Measurements from ENCODE around the gene NAA15.
"Not testable (repeated sequence)": the region's sequence is repeated elsewhere in the genome, so short reads cannot be mapped to it uniquely, and the experiment has no call there.

The NAA15 gene

DNA sequence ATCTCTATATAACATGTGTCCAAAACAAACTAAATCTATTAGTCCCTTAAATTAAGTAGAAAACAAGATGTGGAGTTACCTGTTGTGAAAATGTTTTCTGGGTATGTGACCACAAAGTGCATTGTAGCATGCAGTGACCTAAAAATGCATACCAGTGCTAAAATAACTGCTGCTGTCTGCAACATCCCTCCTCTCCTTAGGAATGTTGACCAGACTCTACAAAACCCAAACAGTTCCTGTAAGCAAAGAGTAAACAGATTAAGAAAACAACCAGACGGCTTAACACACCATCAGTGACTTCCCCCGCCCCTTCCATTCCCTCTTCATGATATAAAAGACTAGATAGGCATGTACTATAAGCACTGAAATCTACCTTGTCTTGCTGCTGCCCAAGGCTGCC lies 136.8 kb downstream of the NAA15 start:
- H4K20me1 ChIP-seq (ENCODE audit: insufficient read depth, low read length) = no peaks in the 10 kb centered on the region
- H3K27ac ChIP-seq (ENCODE audit: low read depth, low read length, poor library complexity, severe bottlenecking) = no peak overlapping the region
- no peak overlapping the region for H3K4me2 ChIP-seq (ENCODE audit: low read length)
- H2AFZ ChIP-seq (ENCODE audit: low read length) = no peak overlapping the region
- H3K79me2 ChIP-seq (ENCODE audit: insufficient read depth, low read length) = no peaks in the 10 kb centered on the region
- no peaks in the 10 kb centered on the region for H3F3A ChIP-seq (ENCODE audit: insufficient read depth, low read length)
- peaks cover 20% of the 10 kb centered on the region; the same call in 1 of the 2 replicates for H3K9me3 ChIP-seq (ENCODE audit: low read length)
- H3K4me3 ChIP-seq (ENCODE audit: low read depth, low read length, poor library complexity, severe bottlenecking) = no peak overlapping the region
- no peak overlapping the region for H3K9ac ChIP-seq (ENCODE audit: low read length)
- no peaks in the 10 kb centered on the region for H3K4me1 ChIP-seq (ENCODE audit: insufficient read depth, low read length, severe bottlenecking)
- H3K36me3 ChIP-seq (ENCODE audit: insufficient read depth, low read length) = peaks cover 19% of the 10 kb centered on the region
- H3K27me3 ChIP-seq (ENCODE audit: insufficient read depth, low read length) = no peaks in the 10 kb centered on the region
- TF ChIP-seq EZH2 (IDR thresholded peaks at IDR 0.05; ENCODE audit: borderline replicate concordance, low read length) = no peak
- TF ChIP-seq, protein P1, sequence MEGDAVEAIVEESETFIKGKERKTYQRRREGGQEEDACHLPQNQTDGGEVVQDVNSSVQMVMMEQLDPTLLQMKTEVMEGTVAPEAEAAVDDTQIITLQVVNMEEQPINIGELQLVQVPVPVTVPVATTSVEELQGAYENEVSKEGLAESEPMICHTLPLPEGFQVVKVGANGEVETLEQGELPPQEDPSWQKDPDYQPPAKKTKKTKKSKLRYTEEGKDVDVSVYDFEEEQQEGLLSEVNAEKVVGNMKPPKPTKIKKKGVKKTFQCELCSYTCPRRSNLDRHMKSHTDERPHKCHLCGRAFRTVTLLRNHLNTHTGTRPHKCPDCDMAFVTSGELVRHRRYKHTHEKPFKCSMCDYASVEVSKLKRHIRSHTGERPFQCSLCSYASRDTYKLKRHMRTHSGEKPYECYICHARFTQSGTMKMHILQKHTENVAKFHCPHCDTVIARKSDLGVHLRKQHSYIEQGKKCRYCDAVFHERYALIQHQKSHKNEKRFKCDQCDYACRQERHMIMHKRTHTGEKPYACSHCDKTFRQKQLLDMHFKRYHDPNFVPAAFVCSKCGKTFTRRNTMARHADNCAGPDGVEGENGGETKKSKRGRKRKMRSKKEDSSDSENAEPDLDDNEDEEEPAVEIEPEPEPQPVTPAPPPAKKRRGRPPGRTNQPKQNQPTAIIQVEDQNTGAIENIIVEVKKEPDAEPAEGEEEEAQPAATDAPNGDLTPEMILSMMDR (IDR thresholded peaks at IDR 0.05; ENCODE audit: low read length) = no peak
- H3K9me2 ChIP-seq (ENCODE audit: low read depth, low read length) = no peaks in the 10 kb centered on the region

DNA sequence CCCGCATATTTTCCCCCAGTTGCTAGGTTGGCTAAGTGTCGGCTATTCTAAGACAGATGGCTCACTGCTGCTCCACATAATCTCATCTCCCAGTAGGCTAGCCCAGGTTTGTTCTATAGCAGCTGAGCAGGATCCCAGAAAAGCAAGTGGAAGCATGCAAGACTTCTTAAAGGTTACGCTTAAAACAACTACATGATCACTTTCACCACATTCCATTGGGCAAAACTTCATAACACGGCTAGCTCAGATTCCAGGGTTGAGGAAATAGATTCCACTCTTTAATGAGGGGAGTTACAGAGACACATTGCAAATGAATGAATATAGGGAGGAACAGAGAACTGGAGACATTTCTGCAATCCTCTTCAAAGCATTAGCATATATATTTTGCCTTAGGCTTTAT lies 139.7 kb downstream of the NAA15 start:
- Histone ChIP-seq H3K4me1 (ENCODE audit: insufficient read depth, low read length, severe bottlenecking) (no peaks in the 10 kb centered on the region), H3K27me3 (ENCODE audit: insufficient read depth, low read length) (no peaks in the 10 kb centered on the region), H3K9me3 (ENCODE audit: low read length) (peaks cover 20% of the 10 kb centered on the region; the same call in 1 of the 2 replicates), H3K9ac (ENCODE audit: low read length) (no peak overlapping the region), H3K9me2 (ENCODE audit: low read depth, low read length) (no peaks in the 10 kb centered on the region), H3K4me2 (ENCODE audit: low read length) (no peak overlapping the region), H4K20me1 (ENCODE audit: insufficient read depth, low read length) (no peaks in the 10 kb centered on the region), H2AFZ (ENCODE audit: low read length) (no peak overlapping the region), H3K36me3 (ENCODE audit: insufficient read depth, low read length) (peaks cover 19% of the 10 kb centered on the region), H3K27ac (ENCODE audit: low read depth, low read length, poor library complexity, severe bottlenecking) (no peak overlapping the region), H3K79me2 (ENCODE audit: insufficient read depth, low read length) (no peaks in the 10 kb centered on the region), H3F3A (ENCODE audit: insufficient read depth, low read length) (no peaks in the 10 kb centered on the region), H3K4me3 (ENCODE audit: low read depth, low read length, poor library complexity, severe bottlenecking) (no peak overlapping the region)
- TF ChIP-seq, protein P1 (IDR thresholded peaks at IDR 0.05; ENCODE audit: low read length) = no peak
- no peak for TF ChIP-seq EZH2 (IDR thresholded peaks at IDR 0.05; ENCODE audit: borderline replicate concordance, low read length)

DNA sequence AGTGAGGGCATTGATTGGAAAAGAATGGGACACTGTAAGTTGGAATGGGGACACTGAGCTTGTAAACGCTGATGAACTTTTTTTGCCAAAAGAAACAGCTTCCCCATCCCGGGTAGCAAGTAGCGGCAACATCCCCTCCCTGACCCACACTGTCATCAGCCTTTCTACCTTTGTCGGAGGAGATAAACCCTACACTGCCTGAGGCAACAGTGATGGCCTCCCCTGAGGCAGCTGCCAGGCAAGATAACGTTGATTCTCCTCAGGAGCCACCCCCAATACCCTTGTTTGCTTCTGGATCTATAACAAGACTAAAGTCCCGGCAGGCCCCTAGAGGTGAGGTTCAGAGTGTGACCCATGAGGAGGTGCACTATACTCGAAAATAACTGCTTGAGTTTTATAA lies 142.4 kb downstream of the NAA15 start:
- H3F3A ChIP-seq (ENCODE audit: insufficient read depth, low read length) = no peaks in the 10 kb centered on the region
- no peaks in the 10 kb centered on the region for H4K20me1 ChIP-seq (ENCODE audit: insufficient read depth, low read length)
- H3K4me1 ChIP-seq (ENCODE audit: insufficient read depth, low read length, severe bottlenecking) = no peaks in the 10 kb centered on the region
- no peak for TF ChIP-seq EZH2 (IDR thresholded peaks at IDR 0.05; ENCODE audit: borderline replicate concordance, low read length)
- TF ChIP-seq, protein P1 (IDR thresholded peaks at IDR 0.05; ENCODE audit: low read length) = no peak
- H3K79me2 ChIP-seq (ENCODE audit: insufficient read depth, low read length) = no peaks in the 10 kb centered on the region
- no peak overlapping the region for H3K27ac ChIP-seq (ENCODE audit: low read depth, low read length, poor library complexity, severe bottlenecking)
- no peak overlapping the region for H3K4me2 ChIP-seq (ENCODE audit: low read length)
- H3K27me3 ChIP-seq (ENCODE audit: insufficient read depth, low read length) = no peaks in the 10 kb centered on the region
- peaks cover 9% of the 10 kb centered on the region; the same call in 1 of the 2 replicates for H3K9me3 ChIP-seq (ENCODE audit: low read length)
- no peak overlapping the region for H2AFZ ChIP-seq (ENCODE audit: low read length)
- no peak overlapping the region for H3K9ac ChIP-seq (ENCODE audit: low read length)
- peaks cover 6% of the 10 kb centered on the region; the same call in 1 of the 2 replicates for H3K36me3 ChIP-seq (ENCODE audit: insufficient read depth, low read length)
- H3K4me3 ChIP-seq (ENCODE audit: low read depth, low read length, poor library complexity, severe bottlenecking) = no peak overlapping the region
- H3K9me2 ChIP-seq (ENCODE audit: low read depth, low read length) = no peaks in the 10 kb centered on the region

DNA sequence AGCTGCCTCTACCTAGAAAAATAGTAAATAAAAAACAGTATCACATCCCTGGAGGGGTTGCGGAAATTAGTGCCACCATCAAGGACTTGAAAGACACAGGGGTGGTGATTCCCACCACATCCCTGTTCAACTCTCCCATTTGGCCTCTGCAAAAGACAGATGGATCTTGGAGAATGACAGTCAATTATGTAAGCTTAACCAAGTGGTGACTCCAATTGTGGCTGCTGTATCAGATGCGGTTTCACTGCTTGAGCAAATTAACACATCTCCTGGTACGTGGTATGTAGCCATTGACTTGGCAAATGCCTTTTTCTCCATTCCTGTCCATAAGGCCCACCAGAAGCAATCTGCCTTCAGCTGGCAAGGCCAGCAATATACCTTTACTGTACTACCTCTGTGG lies 143.6 kb downstream of the NAA15 start:
- H3K79me2 ChIP-seq (ENCODE audit: insufficient read depth, low read length); H3K9me2 ChIP-seq (ENCODE audit: low read depth, low read length); H2AFZ ChIP-seq (ENCODE audit: low read length); H3F3A ChIP-seq (ENCODE audit: insufficient read depth, low read length); H3K9ac ChIP-seq (ENCODE audit: low read length); H3K36me3 ChIP-seq (ENCODE audit: insufficient read depth, low read length); H3K27ac ChIP-seq (ENCODE audit: low read depth, low read length, poor library complexity, severe bottlenecking); H3K4me2 ChIP-seq (ENCODE audit: low read length); H3K27me3 ChIP-seq (ENCODE audit: insufficient read depth, low read length); H3K4me1 ChIP-seq (ENCODE audit: insufficient read depth, low read length, severe bottlenecking); H4K20me1 ChIP-seq (ENCODE audit: insufficient read depth, low read length); H3K9me3 ChIP-seq (ENCODE audit: low read length); H3K4me3 ChIP-seq (ENCODE audit: low read depth, low read length, poor library complexity, severe bottlenecking): not testable (repeated sequence)

DNA sequence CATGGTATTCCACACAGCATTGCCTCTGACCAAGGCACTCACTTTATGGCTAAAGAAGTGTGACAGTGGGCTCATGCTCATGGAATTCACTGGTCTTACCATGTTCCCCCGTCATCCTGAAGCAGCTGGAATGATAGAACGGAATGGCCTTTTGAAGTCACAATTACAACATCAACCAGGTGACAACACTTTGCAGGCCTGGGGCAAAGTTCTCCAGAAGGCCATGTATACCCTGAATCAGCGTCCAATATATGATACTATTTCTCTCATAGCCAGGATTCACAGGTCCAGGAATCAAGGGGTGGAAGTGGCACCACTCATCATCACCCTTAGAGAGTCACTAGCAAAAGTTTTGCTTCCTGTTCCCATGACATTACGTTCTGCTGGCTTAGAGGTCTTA lies 145.8 kb downstream of the NAA15 start:
- not testable (repeated sequence) for H4K20me1 ChIP-seq (ENCODE audit: insufficient read depth, low read length)

More for the DNA sequence above, 145.8 kb downstream of the NAA15 start:
- H3K79me2 ChIP-seq (ENCODE audit: insufficient read depth, low read length); H3K4me1 ChIP-seq (ENCODE audit: insufficient read depth, low read length, severe bottlenecking); H3K4me2 ChIP-seq (ENCODE audit: low read length); H3K4me3 ChIP-seq (ENCODE audit: low read depth, low read length, poor library complexity, severe bottlenecking); H3K9me2 ChIP-seq (ENCODE audit: low read depth, low read length); H2AFZ ChIP-seq (ENCODE audit: low read length); H3K36me3 ChIP-seq (ENCODE audit: insufficient read depth, low read length); H3F3A ChIP-seq (ENCODE audit: insufficient read depth, low read length); H3K9me3 ChIP-seq (ENCODE audit: low read length); H3K27me3 ChIP-seq (ENCODE audit: insufficient read depth, low read length); H3K27ac ChIP-seq (ENCODE audit: low read depth, low read length, poor library complexity, severe bottlenecking); H3K9ac ChIP-seq (ENCODE audit: low read length): not testable (repeated sequence)

Data from OCI-LY1 (cell line).